ENCODE data around the gene MROH8.

- TF ChIP-seq, protein P1, sequence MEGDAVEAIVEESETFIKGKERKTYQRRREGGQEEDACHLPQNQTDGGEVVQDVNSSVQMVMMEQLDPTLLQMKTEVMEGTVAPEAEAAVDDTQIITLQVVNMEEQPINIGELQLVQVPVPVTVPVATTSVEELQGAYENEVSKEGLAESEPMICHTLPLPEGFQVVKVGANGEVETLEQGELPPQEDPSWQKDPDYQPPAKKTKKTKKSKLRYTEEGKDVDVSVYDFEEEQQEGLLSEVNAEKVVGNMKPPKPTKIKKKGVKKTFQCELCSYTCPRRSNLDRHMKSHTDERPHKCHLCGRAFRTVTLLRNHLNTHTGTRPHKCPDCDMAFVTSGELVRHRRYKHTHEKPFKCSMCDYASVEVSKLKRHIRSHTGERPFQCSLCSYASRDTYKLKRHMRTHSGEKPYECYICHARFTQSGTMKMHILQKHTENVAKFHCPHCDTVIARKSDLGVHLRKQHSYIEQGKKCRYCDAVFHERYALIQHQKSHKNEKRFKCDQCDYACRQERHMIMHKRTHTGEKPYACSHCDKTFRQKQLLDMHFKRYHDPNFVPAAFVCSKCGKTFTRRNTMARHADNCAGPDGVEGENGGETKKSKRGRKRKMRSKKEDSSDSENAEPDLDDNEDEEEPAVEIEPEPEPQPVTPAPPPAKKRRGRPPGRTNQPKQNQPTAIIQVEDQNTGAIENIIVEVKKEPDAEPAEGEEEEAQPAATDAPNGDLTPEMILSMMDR (IDR thresholded peaks at IDR 0.05) = no peak
- TF ChIP-seq POLR2AphosphoS5 (IDR thresholded peaks at IDR 0.05; ENCODE audit: low read depth, low read length) (no peak), FOXM1 (IDR thresholded peaks at IDR 0.05; ENCODE audit: low read depth) (no peak), YY1 (IDR thresholded peaks at IDR 0.05; ENCODE audit: low read depth) (no peak)
- TF ChIP-seq, protein P2, sequence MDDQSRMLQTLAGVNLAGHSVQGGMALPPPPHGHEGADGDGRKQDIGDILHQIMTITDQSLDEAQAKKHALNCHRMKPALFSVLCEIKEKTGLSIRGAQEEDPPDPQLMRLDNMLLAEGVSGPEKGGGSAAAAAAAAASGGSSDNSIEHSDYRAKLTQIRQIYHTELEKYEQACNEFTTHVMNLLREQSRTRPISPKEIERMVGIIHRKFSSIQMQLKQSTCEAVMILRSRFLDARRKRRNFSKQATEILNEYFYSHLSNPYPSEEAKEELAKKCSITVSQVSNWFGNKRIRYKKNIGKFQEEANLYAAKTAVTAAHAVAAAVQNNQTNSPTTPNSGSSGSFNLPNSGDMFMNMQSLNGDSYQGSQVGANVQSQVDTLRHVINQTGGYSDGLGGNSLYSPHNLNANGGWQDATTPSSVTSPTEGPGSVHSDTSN (IDR thresholded peaks at IDR 0.05) = no peak
Observed at GRCh38 chr20:37137547-37137946, 41.8 kb downstream of the MROH8 start.
